Thyroid gland (tissue), 4 donors: ENCODE data around the gene IKZF4. TPM values are rescaled to one million over a fixed set of nuclear protein-coding genes. Genes with fewer than 3 reads are reported as not detected.
"Not testable (repeated sequence)": the region's sequence is repeated elsewhere in the genome, so short reads cannot be mapped to it uniquely, and the experiment has no call there.

ENCODE experiments used
- DNase-seq, 2 donors: peaks; one replicate each; pipeline ENCODE4 v3.0.0-alpha.2; 2019
- H3K27ac ChIP-seq, 3 donors: fragments of 200-600 bp; sonication (generic); 1 replicate in 2 of 3; 2 replicates in 1 of 3; pipeline ENCODE4 v1.5.1; 2016 to 2019; ENCODE audit warnings: mild to moderate bottlenecking in 1 of 3, moderate library complexity in 1 of 3
- H3K27me3 ChIP-seq: fragments of 200-600 bp; sonication (generic); one replicate; pipeline ENCODE4 v1.5.1; 2019
- H3K36me3 ChIP-seq, 2 donors: fragments of 200-600 bp; sonication (generic); one replicate each; pipeline ENCODE4 v1.5.1; 2016 to 2019
- H3K4me1 ChIP-seq, 2 donors: fragments of 200-600 bp; sonication (generic); one replicate each; pipeline ENCODE4 v1.5.1; 2017 to 2019
- H3K4me3 ChIP-seq, 3 donors: fragments of 200-600 bp; sonication (generic); replicated peaks in 1 of 3; 1 replicate in 2 of 3; 2 replicates in 1 of 3; pipeline ENCODE4 v1.5.1; 2016; ENCODE audit warnings: mild to moderate bottlenecking in 1 of 3
- H3K9me3 ChIP-seq: fragments of 200-600 bp; sonication (generic); one replicate; pipeline ENCODE4 v1.5.1; 2017
- CTCF ChIP-seq, 6 experiments: fragments of 200-600 bp in 3 of 6; fragments of 450-650 bp in 3 of 6; sonication (generic) in 3 of 6; IDR thresholded peaks; one replicate each; pipeline ENCODE4 v1.5.1; 2016 to 2019; ENCODE audit warnings: antibody characterized with exemption in 6 of 6, mild to moderate bottlenecking in 2 of 6, inconsistent platforms in 1 of 6, moderate library complexity in 1 of 6
- POLR2A ChIP-seq, 2 donors: fragments of 450-650 bp; IDR thresholded peaks; one replicate each; pipeline ENCODE4 v1.6.1; 2017; ENCODE audit warnings: antibody characterized with exemption in 2 of 2, mild to moderate bottlenecking in 2 of 2, moderate library complexity in 1 of 2
- WGBS, 2 donors: methylation state at CpG; one replicate each; pipeline ENCODE4 v1.1.5; 2017; 5-methylcytosine and 5-hydroxymethylcytosine counted together
- intact Hi-C: fragments of 100-400 bp; cut with DNase I; formaldehyde crosslinking; loops from one replicate; pipeline ENCODE4 v1.15.1; 2023
- total RNA-seq, 4 donors: library from RNA; depleted of rRNA; stranded (reverse); fragments of >200 nt; gene quantifications; one replicate each; pipeline ENCODE4 v1.2.3, GENCODE V29; 2016

IKZF4 gene
- total RNA-seq, 4 donors from 2014 or later: 4.2 to 10.9 (median 9.4) TPM

- Histone ChIP-seq H3K9me3 (no peaks in the 10 kb centered on the region), H3K27ac (peak overlapping the region; percentile 94 to 97 (median 94)), H3K27me3 (no peaks in the 10 kb centered on the region), H3K4me3 (peak overlapping the region in 1 of 3 donors; percentile 80), H3K36me3 (peaks cover 20 to 23% of the 10 kb centered on the region in 2 donors), H3K4me1 (peaks cover 7 to 11% of the 10 kb centered on the region in 2 donors)
- 57 to 61% methylated on average over 14 of the region's 14 CpGs for WGBS, 2 donors
- intact Hi-C loops: loop anchor here (10.0 kb wide), 1 partner anchor 64 kb away; the partner anchor contains the start of gene PA2G4
- TF ChIP-seq POLR2A (IDR thresholded peaks at IDR 0.05) (no peak), CTCF (IDR thresholded peaks at IDR 0.05) (no peak)
- no peak for DNase-seq
Measured at GRCh38 chr12:56040963-56041551, 20.2 kb downstream of the IKZF4 start.

GRCh38 chr12:56041552-56042429 lies 20.9 kb downstream of the IKZF4 start, which contains the start of gene RPS26:
Gene RPS26, plus strand, starts transcription at chr12:56041918. Its CDS starts 249 bp downstream, at chr12:56042167.
- TF ChIP-seq POLR2A (IDR thresholded peaks at IDR 0.05): peak in 1 of 2 donors; percentile 88
- peak in 3 of 6 experiments; percentile 14 to 61 (median 45) for TF ChIP-seq CTCF (IDR thresholded peaks at IDR 0.05)
- H3K27ac ChIP-seq: peak within 1 kb of the TSS; percentile 94 to 97 (median 94)
- H3K4me1 ChIP-seq: peaks cover 7 to 11% of the 10 kb centered on the region in 2 donors
- no peaks in the 10 kb centered on the region for H3K9me3 ChIP-seq
- peak within 1 kb of the TSS; percentile 74 to 88 (median 80) for H3K4me3 ChIP-seq
- WGBS, 2 donors: 0 to 1% methylated on average over 41 to 49 of the region's 50 CpGs
- DNase-seq: peak; percentile 97 to 98
- peaks cover 20 to 23% of the 10 kb centered on the region in 2 donors for H3K36me3 ChIP-seq
- no peaks in the 10 kb centered on the region for H3K27me3 ChIP-seq
- intact Hi-C loops: loop anchor here (10.0 kb wide), 1 partner anchor 63 kb away; the partner anchor contains the start of gene PA2G4

- Histone ChIP-seq H3K27ac (peak overlapping the region; percentile 94 to 97 (median 94)), H3K36me3 (peaks cover 20 to 23% of the 10 kb centered on the region in 2 donors), H3K4me3 (peak overlapping the region; percentile 74 to 88 (median 80)), H3K4me1 (peaks cover 7 to 11% of the 10 kb centered on the region in 2 donors)
- DNase-seq: peak in 1 of 2 donors; percentile 10
- 0 to 1% methylated on average over 11 to 20 of the region's 20 CpGs for WGBS, 2 donors
- H3K9me3 ChIP-seq, H3K27me3 ChIP-seq: not testable (repeated sequence)
- intact Hi-C loops: loop anchor here (10.0 kb wide), 1 partner anchor 62 kb away; the partner anchor contains the start of gene PA2G4
Measured at GRCh38 chr12:56042430-56042813, 21.6 kb downstream of the IKZF4 start.

- Histone ChIP-seq H3K36me3 (peaks cover 20 to 23% of the 10 kb centered on the region in 2 donors), H3K4me3 (peak overlapping the region; percentile 74 to 88 (median 80)), H3K4me1 (peaks cover 7 to 11% of the 10 kb centered on the region in 2 donors), H3K27me3 (no peaks in the 10 kb centered on the region), H3K27ac (peak overlapping the region in 2 of 3 donors; percentile 94 to 97), H3K9me3 (no peaks in the 10 kb centered on the region)
- TF ChIP-seq POLR2A (IDR thresholded peaks at IDR 0.05) (no peak), CTCF (IDR thresholded peaks at IDR 0.05) (no peak)
- no peak for DNase-seq
- WGBS, 2 donors: 41 to 45% methylated on average over 9 of the region's 9 CpGs
- intact Hi-C loops: loop anchor here (10.0 kb wide), 1 partner anchor 62 kb away; the partner anchor contains the start of gene PA2G4
Measured at GRCh38 chr12:56042843-56043242, 22.0 kb downstream of the IKZF4 start.

GRCh38 chr12:56046027-56046780 lies 25.4 kb downstream of the IKZF4 start:
- Histone ChIP-seq H3K36me3 (peaks cover 20 to 23% of the 10 kb centered on the region in 2 donors), H3K4me3 (no peak overlapping the region), H3K9me3 (no peaks in the 10 kb centered on the region), H3K4me1 (peaks cover 7 to 9% of the 10 kb centered on the region in 2 donors), H3K27me3 (no peaks in the 10 kb centered on the region), H3K27ac (no peak overlapping the region)
- TF ChIP-seq POLR2A (IDR thresholded peaks at IDR 0.05): no peak
- TF ChIP-seq CTCF (IDR thresholded peaks at IDR 0.05): no peak
- no peak for DNase-seq
- intact Hi-C loops: loop anchor here (10.0 kb wide), 1 partner anchor 59 kb away; the partner anchor contains the start of gene PA2G4
- WGBS, 2 donors: 78 to 89% methylated on average over 9 of the region's 9 CpGs
